ENCODE measurements around the gene MBP.

The MBP gene

GRCh38 chr18:77022556-77022955, 110.0 kb downstream of the MBP start:
- TF ChIP-seq YY1 (IDR thresholded peaks at IDR 0.05; ENCODE audit: low read depth) (no peak), ZBTB7A (IDR thresholded peaks at IDR 0.05; ENCODE audit: low read depth) (no peak), TEAD4 (IDR thresholded peaks at IDR 0.05) (no peak), EGR1 (IDR thresholded peaks at IDR 0.05) (no peak), FOXM1 (IDR thresholded peaks at IDR 0.05; ENCODE audit: borderline replicate concordance, low read depth) (no peak), REST (IDR thresholded peaks at IDR 0.05; ENCODE audit: low read depth) (no peak), TAF1 (IDR thresholded peaks at IDR 0.05; ENCODE audit: low read depth) (no peak), CEBPB (IDR thresholded peaks at IDR 0.05) (no peak), EP300 (IDR thresholded peaks at IDR 0.05; ENCODE audit: borderline replicate concordance) (no peak)

GRCh38 chr18:77022116-77022515, 110.5 kb downstream of the MBP start:
- no peak for TF ChIP-seq FOXM1 (IDR thresholded peaks at IDR 0.05; ENCODE audit: borderline replicate concordance, low read depth)
- TF ChIP-seq YY1 (IDR thresholded peaks at IDR 0.05; ENCODE audit: low read depth), result no peak
- TF ChIP-seq ZBTB7A (IDR thresholded peaks at IDR 0.05; ENCODE audit: low read depth), result no peak
- no peak for TF ChIP-seq RAD21 (IDR thresholded peaks at IDR 0.05; ENCODE audit: low read depth)
- no peak for TF ChIP-seq MAX (IDR thresholded peaks at IDR 0.05)
- TF ChIP-seq NFIC (IDR thresholded peaks at IDR 0.05), result no peak
- no peak for TF ChIP-seq CEBPB (IDR thresholded peaks at IDR 0.05)
- no peak for TF ChIP-seq USF1 (IDR thresholded peaks at IDR 0.05)
- TF ChIP-seq TEAD4 (IDR thresholded peaks at IDR 0.05), result no peak
- no peak for TF ChIP-seq CREB1 (IDR thresholded peaks at IDR 0.05; ENCODE audit: low read depth)
- no peak for TF ChIP-seq EGR1 (IDR thresholded peaks at IDR 0.05)
- no peak for TF ChIP-seq TCF12 (IDR thresholded peaks at IDR 0.05; ENCODE audit: low read depth)
- no peak for TF ChIP-seq REST (IDR thresholded peaks at IDR 0.05; ENCODE audit: low read depth)

GRCh38 chr18:77021075-77021474, 111.5 kb downstream of the MBP start:
- TF ChIP-seq CREB1 (IDR thresholded peaks at IDR 0.05; ENCODE audit: low read depth) (no peak), RAD21 (IDR thresholded peaks at IDR 0.05; ENCODE audit: low read depth) (no peak), CEBPB (IDR thresholded peaks at IDR 0.05) (no peak)

GRCh38 chr18:77020561-77020960, 112.0 kb downstream of the MBP start:
- no peak for TF ChIP-seq CREB1 (IDR thresholded peaks at IDR 0.05; ENCODE audit: low read depth)
- no peak for TF ChIP-seq FOXM1 (IDR thresholded peaks at IDR 0.05; ENCODE audit: borderline replicate concordance, low read depth)
- TF ChIP-seq TEAD4 (IDR thresholded peaks at IDR 0.05), result no peak
- TF ChIP-seq RAD21 (IDR thresholded peaks at IDR 0.05; ENCODE audit: low read depth), result no peak
- no peak for TF ChIP-seq CEBPB (IDR thresholded peaks at IDR 0.05)
- no peak for TF ChIP-seq EGR1 (IDR thresholded peaks at IDR 0.05)
- no peak for TF ChIP-seq TCF12 (IDR thresholded peaks at IDR 0.05; ENCODE audit: low read depth)
- TF ChIP-seq MAX (IDR thresholded peaks at IDR 0.05), result no peak
- TF ChIP-seq NFIC (IDR thresholded peaks at IDR 0.05), result no peak
- no peak for TF ChIP-seq YY1 (IDR thresholded peaks at IDR 0.05; ENCODE audit: low read depth)
- no peak for TF ChIP-seq REST (IDR thresholded peaks at IDR 0.05; ENCODE audit: low read depth)
- no peak for TF ChIP-seq TAF1 (IDR thresholded peaks at IDR 0.05; ENCODE audit: low read depth)
- TF ChIP-seq ZBTB7A (IDR thresholded peaks at IDR 0.05; ENCODE audit: low read depth), result no peak
- no peak for TF ChIP-seq USF1 (IDR thresholded peaks at IDR 0.05)
- TF ChIP-seq EP300 (IDR thresholded peaks at IDR 0.05; ENCODE audit: borderline replicate concordance), result no peak

GRCh38 chr18:77019641-77020040, 112.9 kb downstream of the MBP start:
- TF ChIP-seq TCF12 (IDR thresholded peaks at IDR 0.05; ENCODE audit: low read depth) (no peak), NFIC (IDR thresholded peaks at IDR 0.05) (no peak), USF1 (IDR thresholded peaks at IDR 0.05) (no peak), CEBPB (IDR thresholded peaks at IDR 0.05) (no peak), EGR1 (IDR thresholded peaks at IDR 0.05) (no peak), CREB1 (IDR thresholded peaks at IDR 0.05; ENCODE audit: low read depth) (no peak), EP300 (IDR thresholded peaks at IDR 0.05; ENCODE audit: borderline replicate concordance) (no peak), FOXM1 (IDR thresholded peaks at IDR 0.05; ENCODE audit: borderline replicate concordance, low read depth) (no peak), MAX (IDR thresholded peaks at IDR 0.05) (no peak)
